ENCODE data around the gene OBP2A.

DNA sequence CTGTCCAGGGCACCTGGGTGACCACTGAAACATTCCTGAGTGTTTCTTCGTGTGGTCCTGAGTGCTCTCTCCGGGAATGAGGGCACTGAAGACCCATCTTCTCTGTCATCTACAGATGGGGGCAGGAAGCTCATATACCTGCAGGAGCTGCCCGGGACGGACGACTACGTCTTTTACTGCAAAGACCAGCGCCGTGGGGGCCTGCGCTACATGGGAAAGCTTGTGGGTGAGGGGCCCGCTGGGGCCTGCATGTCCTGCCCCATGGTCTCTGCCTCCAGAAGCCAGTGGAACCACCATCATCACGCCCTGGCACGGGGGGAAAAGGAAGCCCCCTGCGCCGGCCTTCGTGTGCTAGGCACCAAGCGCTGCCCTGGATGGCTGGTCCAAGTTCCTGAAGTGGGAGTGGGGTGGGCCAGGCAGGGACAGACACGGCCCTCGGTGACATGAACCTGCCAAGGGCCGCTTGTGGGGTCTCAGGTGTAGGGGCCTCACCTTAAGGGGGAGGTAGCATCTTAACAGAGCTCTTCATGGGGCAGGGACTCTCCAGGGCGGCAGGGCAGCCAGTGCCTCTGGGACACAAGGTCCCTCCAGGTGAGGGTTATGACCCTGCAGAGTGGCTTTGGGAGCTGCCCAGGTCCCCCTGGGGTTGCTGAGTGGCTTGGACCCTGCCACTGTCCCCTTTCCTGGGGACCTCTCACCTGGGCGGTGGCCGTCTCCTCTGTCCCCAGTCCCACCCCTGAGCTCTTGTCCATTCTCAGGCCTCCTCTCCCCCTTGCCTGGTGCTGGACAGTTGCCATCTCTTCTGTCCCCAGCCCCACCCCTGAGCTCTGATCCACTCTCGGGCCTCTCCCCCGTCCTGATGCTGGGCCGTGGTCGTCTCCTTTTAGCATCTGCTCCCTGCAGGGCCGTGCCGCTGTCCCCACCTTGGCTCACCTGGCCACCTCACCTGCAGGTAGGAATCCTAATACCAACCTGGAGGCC, 2.1 kb downstream of the OBP2A start:
- TF ChIP-seq POLR2A (IDR thresholded peaks at IDR 0.05; ENCODE audit: low read length): no peak
- TF ChIP-seq GATA1 (IDR thresholded peaks at IDR 0.05; ENCODE audit: low read depth, low read length): no peak

All from erythroblast (primary cell).